Mesendoderm (in vitro differentiated cells): ENCODE data around the gene NRF1.

Source experiments
- DNase-seq: peaks from one replicate; pipeline ENCODE4 v3.0.0; 2013
- H2AK5ac ChIP-seq: 2 replicates; pipeline ENCODE4 v1.6.1; 2013; ENCODE audit warnings: low read length, inconsistent platforms
- H2BK120ac ChIP-seq: 2 replicates; pipeline ENCODE4 v1.6.1; 2013; ENCODE audit warnings: low read depth, mild to moderate bottlenecking, low read length, moderate library complexity, mixed read lengths
- H2BK15ac ChIP-seq: replicated peaks from 2 replicates; pipeline ENCODE4 v1.6.1; 2013; ENCODE audit warnings: low read depth, mild to moderate bottlenecking, moderate library complexity
- H2BK5ac ChIP-seq: 2 replicates; pipeline ENCODE4 v1.6.1; 2013; ENCODE audit warnings: low read length, inconsistent platforms
- H3K18ac ChIP-seq: 2 replicates; pipeline ENCODE4 v1.6.1; 2013; ENCODE audit warnings: mild to moderate bottlenecking, low read length, mixed read lengths
- H3K23ac ChIP-seq: one replicate; pipeline ENCODE4 v1.6.1; 2013; ENCODE audit warnings: low read length
- H3K27ac ChIP-seq: 2 replicates; pipeline ENCODE4 v1.5.1; 2013; ENCODE audit warnings: low read depth, mild to moderate bottlenecking, inconsistent platforms, low read length, moderate library complexity
- H3K27me3 ChIP-seq: 2 replicates; pipeline ENCODE4 v1.6.1; 2013; ENCODE audit warnings: low read length, control low read depth, mild to moderate bottlenecking, inconsistent platforms; ENCODE audit not compliant: insufficient read depth, poor library complexity
- H3K36me3 ChIP-seq: 2 replicates; pipeline ENCODE4 v1.6.1; 2013; ENCODE audit warnings: low read length, inconsistent platforms; ENCODE audit not compliant: control insufficient read depth, insufficient read depth
- H3K4ac ChIP-seq: one replicate; pipeline ENCODE4 v1.6.1; 2013; ENCODE audit warnings: low read depth, mild to moderate bottlenecking, low read length, moderate library complexity
- H3K4me1 ChIP-seq: 2 replicates; pipeline ENCODE4 v1.6.1; 2013; ENCODE audit warnings: low read depth, low read length, inconsistent platforms; ENCODE audit not compliant: control insufficient read depth
- H3K4me2 ChIP-seq: 2 replicates; pipeline ENCODE4 v1.6.1; 2013; ENCODE audit warnings: low read length
- H3K4me3 ChIP-seq: 2 replicates; pipeline ENCODE4 v1.5.1; 2013; ENCODE audit warnings: mild to moderate bottlenecking, low read length
- H3K56ac ChIP-seq: one replicate; pipeline ENCODE4 v1.6.1; 2013; ENCODE audit warnings: low read length
- H3K79me1 ChIP-seq: 2 replicates; pipeline ENCODE4 v1.6.1; 2013; ENCODE audit warnings: low read length, inconsistent platforms
- H3K79me2 ChIP-seq: 2 replicates; pipeline ENCODE4 v1.6.1; 2013; ENCODE audit warnings: mild to moderate bottlenecking, low read length; ENCODE audit not compliant: control insufficient read depth, insufficient read depth
- H3K9ac ChIP-seq: 2 replicates; pipeline ENCODE4 v1.6.1; 2013; ENCODE audit warnings: low read length, inconsistent platforms
- H4K5ac ChIP-seq: one replicate; pipeline ENCODE4 v1.6.1; 2013; ENCODE audit warnings: low read length
- H4K8ac ChIP-seq: one replicate; pipeline ENCODE4 v1.6.1; 2013; ENCODE audit warnings: low read depth, mild to moderate bottlenecking, control low read depth, low read length, moderate library complexity
- WGBS: extraction: QIAGEN DNeasy Blood & Tissue Kit; methylation state at CpG from one replicate; pipeline ENCODE4 v1.1.7; 2013; ENCODE audit warnings: low lambda C conversion rate, missing lambda C conversion rate; ENCODE audit not compliant: insufficient coverage; ENCODE audit errors: extremely low coverage; 5-methylcytosine and 5-hydroxymethylcytosine counted together

NRF1 gene

GRCh38 chr7:129774359-129774758 lies 162.8 kb downstream of the NRF1 start:
- H4K8ac ChIP-seq, result no peak overlapping the region
- H3K4me1 ChIP-seq, result peaks cover 7% of the 10 kb centered on the region
- H3K4me3 ChIP-seq, result no peak overlapping the region
- no peak overlapping the region for H3K56ac ChIP-seq
- H2BK120ac ChIP-seq, result no peak overlapping the region
- H3K4ac ChIP-seq, result no peak overlapping the region
- no peak overlapping the region for H3K18ac ChIP-seq
- H3K9ac ChIP-seq, result no peak overlapping the region
- H3K79me2 ChIP-seq, result no peaks in the 10 kb centered on the region
- H3K27ac ChIP-seq, result no peak overlapping the region
- H3K79me1 ChIP-seq, result no peaks in the 10 kb centered on the region
- H2BK15ac ChIP-seq, result no peak overlapping the region
- no peak overlapping the region for H3K4me2 ChIP-seq
- no peak overlapping the region for H4K5ac ChIP-seq
- DNase-seq, result no peak
- H2BK5ac ChIP-seq, result no peak overlapping the region
- WGBS, result no CpG with 5 or more reads among the region's 11 CpGs
- H3K23ac ChIP-seq, result no peak overlapping the region
- no peak overlapping the region for H2AK5ac ChIP-seq
- no peaks in the 10 kb centered on the region for H3K36me3 ChIP-seq
- H3K27me3 ChIP-seq, result peaks cover 22% of the 10 kb centered on the region

- H3K4me1 ChIP-seq, result peaks cover 7% of the 10 kb centered on the region
- DNase-seq, result no peak
- peaks cover 23% of the 10 kb centered on the region for H3K27me3 ChIP-seq
- no peak overlapping the region for H2BK15ac ChIP-seq
- no peaks in the 10 kb centered on the region for H3K79me2 ChIP-seq
- H3K27ac ChIP-seq, result no peak overlapping the region
- no peaks in the 10 kb centered on the region for H3K79me1 ChIP-seq
- H3K56ac ChIP-seq, result no peak overlapping the region
- H3K4ac ChIP-seq, result no peak overlapping the region
- no peak overlapping the region for H2BK120ac ChIP-seq
- H3K4me2 ChIP-seq, result no peak overlapping the region
- H4K5ac ChIP-seq, result no peak overlapping the region
- H3K18ac ChIP-seq, result no peak overlapping the region
- H4K8ac ChIP-seq, result no peak overlapping the region
- no CpG with 5 or more reads among the region's 18 CpGs for WGBS
- H3K23ac ChIP-seq, result no peak overlapping the region
- no peak overlapping the region for H2BK5ac ChIP-seq
- H3K9ac ChIP-seq, result no peak overlapping the region
- H2AK5ac ChIP-seq, result no peak overlapping the region
- no peak overlapping the region for H3K4me3 ChIP-seq
- H3K36me3 ChIP-seq, result no peaks in the 10 kb centered on the region
Observed at GRCh38 chr7:129774871-129775694, 163.6 kb downstream of the NRF1 start.

- no peak overlapping the region for H3K9ac ChIP-seq
- no peak overlapping the region for H3K4me2 ChIP-seq
- no peak overlapping the region for H4K5ac ChIP-seq
- H3K79me2 ChIP-seq, result no peaks in the 10 kb centered on the region
- H3K4ac ChIP-seq, result no peak overlapping the region
- no peak overlapping the region for H3K23ac ChIP-seq
- H2BK5ac ChIP-seq, result no peak overlapping the region
- no peak overlapping the region for H2BK120ac ChIP-seq
- H2BK15ac ChIP-seq, result no peak overlapping the region
- peaks cover 23% of the 10 kb centered on the region for H3K27me3 ChIP-seq
- no CpG with 5 or more reads among the region's 12 CpGs for WGBS
- no peaks in the 10 kb centered on the region for H3K36me3 ChIP-seq
- no peak overlapping the region for H3K27ac ChIP-seq
- H3K79me1 ChIP-seq, result no peaks in the 10 kb centered on the region
- no peak overlapping the region for H4K8ac ChIP-seq
- no peak overlapping the region for H2AK5ac ChIP-seq
- peak overlapping the region; percentile 18 for H3K56ac ChIP-seq
- H3K4me1 ChIP-seq, result peaks cover 7% of the 10 kb centered on the region
- H3K18ac ChIP-seq, result no peak overlapping the region
- H3K4me3 ChIP-seq, result no peak overlapping the region
- peak; percentile 82 for DNase-seq
Observed at GRCh38 chr7:129775695-129776361, 164.3 kb downstream of the NRF1 start.

- Histone ChIP-seq H4K8ac (no peak overlapping the region), H3K56ac (no peak overlapping the region), H2BK120ac (no peak overlapping the region), H3K9ac (no peak overlapping the region), H2BK15ac (no peak overlapping the region), H3K79me2 (no peaks in the 10 kb centered on the region), H3K27me3 (peaks cover 27% of the 10 kb centered on the region), H3K27ac (no peak overlapping the region), H3K4ac (no peak overlapping the region), H3K23ac (no peak overlapping the region), H3K79me1 (no peaks in the 10 kb centered on the region), H2AK5ac (no peak overlapping the region), H3K4me3 (no peak overlapping the region), H3K4me2 (no peak overlapping the region), H4K5ac (no peak overlapping the region), H3K18ac (no peak overlapping the region), H2BK5ac (no peak overlapping the region), H3K36me3 (no peaks in the 10 kb centered on the region), H3K4me1 (peaks cover 7% of the 10 kb centered on the region)
- no peak for DNase-seq
- no CpG with 5 or more reads among the region's 1 CpG for WGBS
Observed at GRCh38 chr7:129776362-129776722, 164.8 kb downstream of the NRF1 start.

- H3K36me3 ChIP-seq, result no peaks in the 10 kb centered on the region
- H3K4me2 ChIP-seq, result no peak overlapping the region
- H3K23ac ChIP-seq, result no peak overlapping the region
- H3K56ac ChIP-seq, result peak overlapping the region; percentile 27
- H2BK15ac ChIP-seq, result no peak overlapping the region
- no peak overlapping the region for H3K4ac ChIP-seq
- H4K8ac ChIP-seq, result no peak overlapping the region
- peaks cover 36% of the 10 kb centered on the region for H3K27me3 ChIP-seq
- no peak for DNase-seq
- no peaks in the 10 kb centered on the region for H3K79me2 ChIP-seq
- no peak overlapping the region for H2BK5ac ChIP-seq
- H3K27ac ChIP-seq, result no peak overlapping the region
- H3K4me1 ChIP-seq, result peaks cover 6% of the 10 kb centered on the region
- no peak overlapping the region for H4K5ac ChIP-seq
- no peak overlapping the region for H2BK120ac ChIP-seq
- WGBS, result no CpG with 5 or more reads among the region's 19 CpGs
- no peak overlapping the region for H3K4me3 ChIP-seq
- no peaks in the 10 kb centered on the region for H3K79me1 ChIP-seq
- H2AK5ac ChIP-seq, result no peak overlapping the region
- no peak overlapping the region for H3K9ac ChIP-seq
- H3K18ac ChIP-seq, result no peak overlapping the region
Observed at GRCh38 chr7:129777195-129777844, 165.8 kb downstream of the NRF1 start.
